Measurements from ENCODE around the gene CARNS1. TPM values are rescaled to one million over a fixed set of nuclear protein-coding genes. Genes with fewer than 3 reads are reported as not detected.
A peak's percentile ranks its signal among the peaks of the same experiment; 100 is the strongest.

The CARNS1 gene
- total and polyA plus RNA-seq, 2 experiments from 2014 or later: 1.4 to 2.1 TPM

GRCh38 chr11:67468456-67468758 is 52.9 kb downstream of the CARNS1 start:
- no peak for TF ChIP-seq CTCF (IDR thresholded peaks at IDR 0.05; ENCODE audit: low read depth, low read length)
- H3K36me3 ChIP-seq: no peaks in the 10 kb centered on the region
- no peak for DNase-seq (ENCODE audit: low read depth in 1 of 2, low spot score in 1 of 2)
- no peaks in the 10 kb centered on the region for H3K9me3 ChIP-seq (ENCODE audit: low read depth)
- H3K4me3 ChIP-seq: peak overlapping the region; percentile 86
- H3K27me3 ChIP-seq: no peaks in the 10 kb centered on the region
- H3K27ac ChIP-seq: peak overlapping the region; percentile 41
- peaks cover 4% of the 10 kb centered on the region for H3K4me1 ChIP-seq (ENCODE audit: low read depth)

- H3K27ac ChIP-seq: peak within 1 kb of the TSS; percentile 59
Measured at GRCh38 chr11:67468759-67469507, 53.5 kb downstream of the CARNS1 start, which contains the start of gene TMEM134. Gene TMEM134, minus strand, starts transcription at chr11:67469251. Its CDS starts 59 bp downstream, at chr11:67469192.

GRCh38 chr11:67469508-67469811 is 54.0 kb downstream of the CARNS1 start:
- no peak for DNase-seq (ENCODE audit: low read depth in 1 of 2, low spot score in 1 of 2)
- Histone ChIP-seq H3K27me3 (no peaks in the 10 kb centered on the region), H3K4me3 (peak overlapping the region; percentile 86), H3K27ac (peak overlapping the region; percentile 59), H3K4me1 (ENCODE audit: low read depth) (peaks cover 4% of the 10 kb centered on the region), H3K9me3 (ENCODE audit: low read depth) (no peaks in the 10 kb centered on the region), H3K36me3 (no peaks in the 10 kb centered on the region)
- no peak for TF ChIP-seq CTCF (IDR thresholded peaks at IDR 0.05; ENCODE audit: low read depth, low read length)

More at GRCh38 chr11:67468759-67469507, 53.5 kb downstream of the CARNS1 start, which contains the start of gene TMEM134:
- Histone ChIP-seq H3K4me1 (ENCODE audit: low read depth) (peaks cover 4% of the 10 kb centered on the region), H3K4me3 (peak within 1 kb of the TSS; percentile 86), H3K36me3 (no peaks in the 10 kb centered on the region), H3K9me3 (ENCODE audit: low read depth) (no peaks in the 10 kb centered on the region), H3K27me3 (no peaks in the 10 kb centered on the region)
- peak; percentile 95 to 96 for DNase-seq (ENCODE audit: low read depth in 1 of 2, low spot score in 1 of 2)
- peak; percentile 45 for TF ChIP-seq CTCF (IDR thresholded peaks at IDR 0.05; ENCODE audit: low read depth, low read length)

GRCh38 chr11:67470337-67471002 is 55.0 kb downstream of the CARNS1 start:
- Histone ChIP-seq H3K9me3 (ENCODE audit: low read depth) (no peaks in the 10 kb centered on the region), H3K4me3 (no peak overlapping the region), H3K36me3 (no peaks in the 10 kb centered on the region), H3K27ac (no peak overlapping the region), H3K4me1 (ENCODE audit: low read depth) (peaks cover 4% of the 10 kb centered on the region), H3K27me3 (no peaks in the 10 kb centered on the region)
- no peak for TF ChIP-seq CTCF (IDR thresholded peaks at IDR 0.05; ENCODE audit: low read depth, low read length)
- no peak for DNase-seq (ENCODE audit: low read depth in 1 of 2, low spot score in 1 of 2)

- Histone ChIP-seq H3K9me3 (ENCODE audit: low read depth) (no peaks in the 10 kb centered on the region), H3K4me3 (no peak overlapping the region), H3K27ac (no peak overlapping the region), H3K4me1 (ENCODE audit: low read depth) (peaks cover 4% of the 10 kb centered on the region), H3K27me3 (no peaks in the 10 kb centered on the region), H3K36me3 (no peaks in the 10 kb centered on the region)
- no peak for TF ChIP-seq CTCF (IDR thresholded peaks at IDR 0.05; ENCODE audit: low read depth, low read length)
- DNase-seq (ENCODE audit: low read depth in 1 of 2, low spot score in 1 of 2): no peak
Measured at GRCh38 chr11:67472882-67473281, 57.4 kb downstream of the CARNS1 start.

Other genes with a start within 250 kb of the CARNS1 start
- gene GRK2, start 149.2 kb upstream of the CARNS1 start, total RNA-seq: 49.1 and 72.1 TPM in 2 replicates
- 62.9 and 85.1 TPM in 2 replicates for gene GRK2, start 149.2 kb upstream of the CARNS1 start, polyA plus RNA-seq
- 50.7 and 53.5 TPM in 2 replicates for gene ANKRD13D, start 126.4 kb upstream of the CARNS1 start, total RNA-seq
- gene ANKRD13D, start 126.4 kb upstream of the CARNS1 start, polyA plus RNA-seq: 39.4 and 47.6 TPM in 2 replicates
- 18.7 and 39.9 TPM in 2 replicates for gene SSH3, start 112.1 kb upstream of the CARNS1 start, total RNA-seq
- 26.7 and 28.0 TPM in 2 replicates for gene SSH3, start 112.1 kb upstream of the CARNS1 start, polyA plus RNA-seq
- 64.4 and 74.9 TPM in 2 replicates for gene POLD4, start 62.1 kb upstream of the CARNS1 start, total RNA-seq
- 49.8 and 51.9 TPM in 2 replicates for gene POLD4, start 62.1 kb upstream of the CARNS1 start, polyA plus RNA-seq
- 1.1 and 2.4 TPM in 2 replicates for gene CLCF1, start 42.1 kb upstream of the CARNS1 start, total RNA-seq
- 0.09 and 0.16 TPM in 2 replicates for gene CLCF1, start 42.1 kb upstream of the CARNS1 start, polyA plus RNA-seq
- gene RAD9A, start 23.7 kb upstream of the CARNS1 start, total RNA-seq: 24.4 and 27.5 TPM in 2 replicates
- gene RAD9A, start 23.7 kb upstream of the CARNS1 start, polyA plus RNA-seq: 22.2 and 25.2 TPM in 2 replicates
- 142 and 174 TPM in 2 replicates for gene PPP1CA, start 13.8 kb upstream of the CARNS1 start, total RNA-seq
- 179 and 235 TPM in 2 replicates for gene PPP1CA, start 13.8 kb upstream of the CARNS1 start, polyA plus RNA-seq
- gene TBC1D10C, start 11.6 kb upstream of the CARNS1 start, total RNA-seq: 0.11 TPM in 1 of 2 replicates, not detected in the other
- gene TBC1D10C, start 11.6 kb upstream of the CARNS1 start, polyA plus RNA-seq: 0.23 and 1.2 TPM in 2 replicates
- 88.0 and 97.0 TPM in 2 replicates for gene RPS6KB2, start 12.8 kb downstream of the CARNS1 start, total RNA-seq
- 92.5 and 93.8 TPM in 2 replicates for gene RPS6KB2, start 12.8 kb downstream of the CARNS1 start, polyA plus RNA-seq
- 4.1 and 6.1 TPM in 2 replicates for gene PTPRCAP, start 22.0 kb downstream of the CARNS1 start, total RNA-seq
- gene PTPRCAP, start 22.0 kb downstream of the CARNS1 start, polyA plus RNA-seq: 2.5 and 3.2 TPM in 2 replicates
- gene CORO1B, start 27.8 kb downstream of the CARNS1 start, total RNA-seq: 59.9 and 74.7 TPM in 2 replicates
- gene CORO1B, start 27.8 kb downstream of the CARNS1 start, polyA plus RNA-seq: 51.1 and 61.5 TPM in 2 replicates
- gene GPR152, start 37.1 kb downstream of the CARNS1 start, total RNA-seq: 0.35 TPM in 1 of 2 replicates, not detected in the other
- gene GPR152, start 37.1 kb downstream of the CARNS1 start, polyA plus RNA-seq: not detected in 2 replicates
- gene CABP4, start 39.7 kb downstream of the CARNS1 start, total RNA-seq: 0.32 TPM in 1 of 2 replicates, not detected in the other
- 0.55 TPM in 1 of 2 replicates, not detected in the other for gene CABP4, start 39.7 kb downstream of the CARNS1 start, polyA plus RNA-seq
- gene TMEM134, start 53.6 kb downstream of the CARNS1 start, total RNA-seq: 166 and 326 TPM in 2 replicates
- gene TMEM134, start 53.6 kb downstream of the CARNS1 start, polyA plus RNA-seq: 255 and 272 TPM in 2 replicates
- 64.7 and 73.7 TPM in 2 replicates for gene AIP, start 67.3 kb downstream of the CARNS1 start, total RNA-seq
- 40.4 and 46.4 TPM in 2 replicates for gene AIP, start 67.3 kb downstream of the CARNS1 start, polyA plus RNA-seq
- gene PITPNM1, start 89.7 kb downstream of the CARNS1 start, total RNA-seq: 58.5 and 117 TPM in 2 replicates
- gene PITPNM1, start 89.7 kb downstream of the CARNS1 start, polyA plus RNA-seq: 24.8 and 26.3 TPM in 2 replicates
- gene CDK2AP2, start 92.5 kb downstream of the CARNS1 start, total RNA-seq: 38.5 and 78.0 TPM in 2 replicates
- gene CDK2AP2, start 92.5 kb downstream of the CARNS1 start, polyA plus RNA-seq: 60.8 and 136 TPM in 2 replicates
- not detected in 2 replicates for gene CABP2, start 107.8 kb downstream of the CARNS1 start, total RNA-seq
- not detected in 2 replicates for gene CABP2, start 107.8 kb downstream of the CARNS1 start, polyA plus RNA-seq
- 957 and 1,963 TPM in 2 replicates for gene GSTP1, start 168.1 kb downstream of the CARNS1 start, total RNA-seq
- 788 and 1,052 TPM in 2 replicates for gene GSTP1, start 168.1 kb downstream of the CARNS1 start, polyA plus RNA-seq
- 430 and 526 TPM in 2 replicates for gene NDUFV1, start 191.3 kb downstream of the CARNS1 start, total RNA-seq
- gene NDUFV1, start 191.3 kb downstream of the CARNS1 start, polyA plus RNA-seq: 447 and 449 TPM in 2 replicates
- gene NUDT8, start 214.3 kb downstream of the CARNS1 start, total RNA-seq: 6.9 and 24.3 TPM in 2 replicates
- gene NUDT8, start 214.3 kb downstream of the CARNS1 start, polyA plus RNA-seq: 17.3 and 18.7 TPM in 2 replicates
- gene TBX10, start 224.1 kb downstream of the CARNS1 start, total RNA-seq: not detected in 2 replicates
- 1.1 and 1.2 TPM in 2 replicates for gene TBX10, start 224.1 kb downstream of the CARNS1 start, polyA plus RNA-seq
- not detected in 2 replicates for gene ACY3, start 235.1 kb downstream of the CARNS1 start, total RNA-seq
- not detected in 2 replicates for gene ACY3, start 235.1 kb downstream of the CARNS1 start, polyA plus RNA-seq